Breast epithelium (tissue), 4 donors: ENCODE measurements around the gene TRIB2. TPM values are rescaled to one million over a fixed set of nuclear protein-coding genes. Genes with fewer than 3 reads are reported as not detected.
A peak's percentile ranks its signal among the peaks of the same experiment; 100 is the strongest.

ENCODE experiments used
- DNase-seq, 2 donors: peaks; one replicate each; pipeline ENCODE4 v3.0.0-alpha.2; 2019; ENCODE audit warnings: low spot score in 2 of 2
- H3K27ac ChIP-seq, 2 donors: fragments of 200-600 bp; sonication (generic) in 1 of 2; one replicate each; pipeline ENCODE4 v1.5.1; 2016 to 2019; ENCODE audit warnings: mild to moderate bottlenecking in 1 of 2
- H3K27me3 ChIP-seq, 2 donors: fragments of 200-600 bp; sonication (generic) in 1 of 2; one replicate each; pipeline versions ENCODE4 v1.5.1 to v1.6.0; 2017 to 2019; ENCODE audit warnings: control low read depth in 1 of 2, mild to moderate bottlenecking in 1 of 2
- H3K36me3 ChIP-seq: fragments of 200-600 bp; one replicate; pipeline ENCODE4 v1.5.1; 2019
- H3K4me1 ChIP-seq, 2 donors: fragments of 200-600 bp; sonication (generic); one replicate each; pipeline ENCODE4 v1.5.1; 2016 to 2019; ENCODE audit warnings: control low read depth in 1 of 2
- H3K4me3 ChIP-seq, 3 donors: fragments of 200-600 bp; sonication (generic); 1 replicate in 2 of 3; 2 replicates in 1 of 3; pipeline ENCODE4 v1.5.1; 2016 to 2019; ENCODE audit warnings: mild to moderate bottlenecking in 3 of 3, moderate library complexity in 2 of 3
- H3K9me3 ChIP-seq, 2 donors: fragments of 200-600 bp; sonication (generic) in 1 of 2; one replicate each; pipeline ENCODE4 v1.5.1; 2016 to 2019; ENCODE audit warnings: control low read depth in 1 of 2
- CTCF ChIP-seq, 3 donors: fragments of 450-650 bp; IDR thresholded peaks; one replicate each; pipeline ENCODE4 v1.5.1; 2016 to 2017; ENCODE audit warnings: antibody characterized with exemption in 3 of 3, mild to moderate bottlenecking in 3 of 3, moderate library complexity in 3 of 3
- POLR2A ChIP-seq: fragments of 450-650 bp; IDR thresholded peaks from one replicate; pipeline ENCODE4 v1.6.1; 2016; ENCODE audit warnings: antibody characterized with exemption, mild to moderate bottlenecking, moderate library complexity
- POLR2AphosphoS5 ChIP-seq, 3 donors: sonication (generic); formaldehyde crosslinking; IDR thresholded peaks; one replicate each; pipeline ENCODE4 v1.6.1; 2017; ENCODE audit warnings: antibody characterized with exemption in 3 of 3
- intact Hi-C: fragments of 100-400 bp; cut with DNase I; formaldehyde crosslinking; loops from one replicate; pipeline ENCODE4 v1.15.1; 2023; ENCODE audit warnings: low total_unique reads
- total RNA-seq, 3 donors: library from RNA; depleted of rRNA; stranded (reverse); fragments of >200 nt; gene quantifications; one replicate each; pipeline ENCODE4 v1.1.0, GENCODE V29; 2016

TRIB2 gene
- total RNA-seq, 3 donors from 2014 or later = 17.6 to 62.9 (median 49.6) TPM

- Histone ChIP-seq H3K4me1 (peaks cover 0 to 9% of the 10 kb centered on the region in 2 donors), H3K27ac (peak overlapping the region; percentile 54 to 58)
- intact Hi-C loops = no loop called here
Measured at GRCh38 chr2:12734914-12735654, 18.3 kb downstream of the TRIB2 start.

GRCh38 chr2:12737297-12737696, 20.6 kb downstream of the TRIB2 start:
- Histone ChIP-seq H3K4me1 (peaks cover 0 to 9% of the 10 kb centered on the region in 2 donors), H3K36me3 (no peaks in the 10 kb centered on the region), H3K27me3 (no peaks in the 10 kb centered on the region), H3K4me3 (no peak overlapping the region), H3K9me3 (no peaks in the 10 kb centered on the region), H3K27ac (peak overlapping the region; percentile 25 to 54)
- TF ChIP-seq POLR2A (no peak), CTCF (IDR thresholded peaks at IDR 0.05) (no peak), POLR2AphosphoS5 (IDR thresholded peaks at IDR 0.05) (no peak)
- intact Hi-C loops = no loop called here
- DNase-seq = no peak

More at GRCh38 chr2:12734914-12735654, 18.3 kb downstream of the TRIB2 start:
- TF ChIP-seq CTCF (IDR thresholded peaks at IDR 0.05) (no peak), POLR2AphosphoS5 (IDR thresholded peaks at IDR 0.05) (peak in 2 of 3 donors; percentile 12 to 86)
- H3K4me3 ChIP-seq = no peak overlapping the region
- no peak for DNase-seq
- no peaks in the 10 kb centered on the region for H3K9me3 ChIP-seq
- no peaks in the 10 kb centered on the region for H3K36me3 ChIP-seq
- no peaks in the 10 kb centered on the region for H3K27me3 ChIP-seq

- DNase-seq = no peak
- H3K4me1 ChIP-seq = peaks cover 0 to 9% of the 10 kb centered on the region in 2 donors
- H3K4me3 ChIP-seq = no peak overlapping the region
- no peaks in the 10 kb centered on the region for H3K27me3 ChIP-seq
- TF ChIP-seq CTCF (IDR thresholded peaks at IDR 0.05) (no peak), POLR2AphosphoS5 (IDR thresholded peaks at IDR 0.05) (no peak), POLR2A (no peak)
- H3K27ac ChIP-seq = peak overlapping the region; percentile 25 to 54
- H3K9me3 ChIP-seq = no peaks in the 10 kb centered on the region
- H3K36me3 ChIP-seq = no peaks in the 10 kb centered on the region
- intact Hi-C loops = no loop called here
Measured at GRCh38 chr2:12737738-12738485, 21.2 kb downstream of the TRIB2 start.

- no peak for DNase-seq
- H3K4me3 ChIP-seq = no peak overlapping the region
- H3K27me3 ChIP-seq = no peaks in the 10 kb centered on the region
- intact Hi-C loops = no loop called here
- TF ChIP-seq POLR2A (no peak), CTCF (IDR thresholded peaks at IDR 0.05) (no peak), POLR2AphosphoS5 (IDR thresholded peaks at IDR 0.05) (no peak)
- H3K36me3 ChIP-seq = no peaks in the 10 kb centered on the region
- no peaks in the 10 kb centered on the region for H3K4me1 ChIP-seq
- H3K9me3 ChIP-seq = no peaks in the 10 kb centered on the region
- no peak overlapping the region for H3K27ac ChIP-seq
Measured at GRCh38 chr2:12739721-12740254, 23.1 kb downstream of the TRIB2 start.

GRCh38 chr2:12741380-12741779, 24.6 kb downstream of the TRIB2 start:
- H3K9me3 ChIP-seq = no peaks in the 10 kb centered on the region
- no peaks in the 10 kb centered on the region for H3K36me3 ChIP-seq
- TF ChIP-seq POLR2A (no peak), CTCF (IDR thresholded peaks at IDR 0.05) (no peak), POLR2AphosphoS5 (IDR thresholded peaks at IDR 0.05) (no peak)
- DNase-seq = no peak
- no peak overlapping the region for H3K4me3 ChIP-seq
- H3K27me3 ChIP-seq = no peaks in the 10 kb centered on the region
- intact Hi-C loops = no loop called here
- H3K4me1 ChIP-seq = no peaks in the 10 kb centered on the region
- no peak overlapping the region for H3K27ac ChIP-seq
